GM21619 (cell line): ENCODE measurements around the gene METTL26.

Source experiments
- ATAC-seq: cut with Tn5 transposase; IDR thresholded peaks from one replicate; pipeline ENCODE4 v1.9.1; 2021; ENCODE audit not compliant: unreplicated experiment

METTL26 gene

GRCh38 chr16:638836-639235 lies 2.7 kb upstream of the METTL26 start:
- ATAC-seq: no peak

GRCh38 chr16:638034-638543 lies 2.0 kb upstream of the METTL26 start:
- no peak for ATAC-seq

- ATAC-seq: no peak
These were observed 1.2 kb upstream of the METTL26 start for GRCh38 chr16:637081-638018.

GRCh38 chr16:635573-636205 lies 416 bp downstream of the METTL26 start:
- ATAC-seq: peak; percentile 12

- no peak for ATAC-seq
These were observed 1.1 kb downstream of the METTL26 start for GRCh38 chr16:634996-635395.

- no peak for ATAC-seq
These were observed 1.9 kb downstream of the METTL26 start for GRCh38 chr16:634051-634670.

- ATAC-seq: no peak
These were observed 2.6 kb downstream of the METTL26 start for GRCh38 chr16:633336-634050.

- no peak for ATAC-seq
These were observed 3.4 kb downstream of the METTL26 start for GRCh38 chr16:632486-633335.

GRCh38 chr16:631808-632358 lies 4.2 kb downstream of the METTL26 start:
- ATAC-seq: no peak

GRCh38 chr16:630815-631405 lies 5.2 kb downstream of the METTL26 start, which contains the start of gene WFIKKN1:
WFIKKN1 (plus strand) TSS chr16:630985; CDS start chr16:631254, 269 bp downstream.
- no peak for ATAC-seq

- no peak for ATAC-seq
These were observed 5.8 kb downstream of the METTL26 start for GRCh38 chr16:630249-630814.

- no peak for ATAC-seq
These were observed 6.3 kb downstream of the METTL26 start for GRCh38 chr16:629833-630248.

- no peak for ATAC-seq
These were observed 6.8 kb downstream of the METTL26 start for GRCh38 chr16:629185-629832.

GRCh38 chr16:628321-629061 lies 7.6 kb downstream of the METTL26 start:
- ATAC-seq: no peak

- no peak for ATAC-seq
These were observed 8.5 kb downstream of the METTL26 start for GRCh38 chr16:627454-628239.

- ATAC-seq: no peak
These were observed 9.2 kb downstream of the METTL26 start for GRCh38 chr16:626787-627453.
